NOMO-1 (cell line): ENCODE measurements around the gene CCDC38.
"Not testable (repeated sequence)": the region's sequence is repeated elsewhere in the genome, so short reads cannot be mapped to it uniquely, and the experiment has no call there.

Experiments
- DNase-seq, 2 experiments: peaks; one replicate each; lab custom pipeline; 2025; ENCODE audit not compliant: unreplicated experiment in 2 of 2; lab: John Stamatoyannopoulos, UW

The CCDC38 gene

GRCh38 chr12:95942524-95943329 is at the start of gene CCDC38:
Gene CCDC38 (minus strand): TSS chr12:95942614. CDS start chr12:95936509, 6,105 bp downstream.
- peak; percentile 74 to 75 for DNase-seq

GRCh38 chr12:95990136-95990535 is 47.7 kb upstream of the CCDC38 start:
- DNase-seq, result no peak

GRCh38 chr12:95989504-95990123 is 47.2 kb upstream of the CCDC38 start:
- DNase-seq, result no peak

GRCh38 chr12:95988506-95989275 is 46.3 kb upstream of the CCDC38 start:
- DNase-seq, result no peak

GRCh38 chr12:95986635-95987570 is 44.5 kb upstream of the CCDC38 start:
- DNase-seq, result no peak

- DNase-seq, result no peak
These were observed 42.3 kb upstream of the CCDC38 start for GRCh38 chr12:95984682-95985081.

GRCh38 chr12:95982602-95983001 is 40.2 kb upstream of the CCDC38 start:
- DNase-seq, result no peak

GRCh38 chr12:95980437-95980836 is 38.0 kb upstream of the CCDC38 start:
- no peak for DNase-seq

- DNase-seq, result no peak
These were observed 36.4 kb upstream of the CCDC38 start for GRCh38 chr12:95978774-95979173.

- no peak for DNase-seq
These were observed 35.9 kb upstream of the CCDC38 start for GRCh38 chr12:95978351-95978750.

- no peak for DNase-seq
These were observed 35.4 kb upstream of the CCDC38 start for GRCh38 chr12:95977764-95978305.

GRCh38 chr12:95976416-95976832 is 34.0 kb upstream of the CCDC38 start:
- DNase-seq, result no peak

- DNase-seq, result no peak
These were observed 33.1 kb upstream of the CCDC38 start for GRCh38 chr12:95975491-95975890.

- DNase-seq, result no peak
These were observed 31.9 kb upstream of the CCDC38 start for GRCh38 chr12:95974358-95974757.

GRCh38 chr12:95972832-95973456 is 30.5 kb upstream of the CCDC38 start:
- DNase-seq, result peak; percentile 46 to 56

- no peak for DNase-seq
These were observed 28.5 kb upstream of the CCDC38 start for GRCh38 chr12:95970905-95971304.

- not testable (repeated sequence) for DNase-seq
These were observed 26.7 kb upstream of the CCDC38 start for GRCh38 chr12:95969116-95969515.

GRCh38 chr12:95967301-95967700 is 24.9 kb upstream of the CCDC38 start:
- DNase-seq, result no peak

- DNase-seq, result no peak
These were observed 24.0 kb upstream of the CCDC38 start for GRCh38 chr12:95966287-95966870.
